ENCODE data around the gene ZNF100. TPM values are rescaled to one million over a fixed set of nuclear protein-coding genes. Genes with fewer than 3 reads are reported as not detected.
"Not testable (repeated sequence)": the region's sequence is repeated elsewhere in the genome, so short reads cannot be mapped to it uniquely, and the experiment has no call there.

Gene ZNF100
- total RNA-seq, 1 experiment from 2014 or later = 8.5 TPM

- H3K9me3 ChIP-seq (ENCODE audit: control insufficient read depth in 1 of 2, insufficient read depth in 1 of 2, low read depth in 1 of 2, low read length in 2 of 2) = peaks cover 17 to 25% of the 10 kb centered on the region in 2 experiments; a peak in 2 of 4 replicates
- H3K4me3 ChIP-seq (replicated peaks in 1 of 2; ENCODE audit: low read depth in 1 of 2, low read length in 2 of 2) = no peak overlapping the region
- no peak overlapping the region for H3K9ac ChIP-seq (ENCODE audit: low read length)
- POLR2A ChIA-PET = no interaction called here
- ATAC-seq = no peak
- no peaks in the 10 kb centered on the region for H3K9me2 ChIP-seq (ENCODE audit: insufficient read depth)
- no peak overlapping the region for H3K27ac ChIP-seq (ENCODE audit: low read depth, low read length)
- DNase-seq (ENCODE audit: low read depth, low spot score) = no peak
- no peak overlapping the region for H2AFZ ChIP-seq (ENCODE audit: low read depth, low read length, poor library complexity, severe bottlenecking)
- intact Hi-C loops (cut with micrococcal nuclease) = no loop called here
- no peaks in the 10 kb centered on the region for H3K27me3 ChIP-seq (ENCODE audit: insufficient read depth, low read length)
- TF ChIP-seq RAD21 (IDR thresholded peaks at IDR 0.05; ENCODE audit: low read depth) (no peak), SP1 (IDR thresholded peaks at IDR 0.05; ENCODE audit: low read depth) (no peak), CBX3 (IDR thresholded peaks at IDR 0.05; ENCODE audit: low read depth) (no peak)
- RAD21 ChIA-PET (ENCODE audit: low non-redundant PET in 1 of 2, low total read pairs in 2 of 2, uncharacterized antibody in 2 of 2, unreplicated experiment in 2 of 2) = no interaction called here
- CTCF ChIA-PET = no interaction called here
- no peaks in the 10 kb centered on the region for H4K20me1 ChIP-seq (ENCODE audit: insufficient read depth)
- no TSS peak for BruUV-seq (replicated peaks)
- H3K79me2 ChIP-seq (ENCODE audit: insufficient read depth, low read length) = no peaks in the 10 kb centered on the region
- no peaks in the 10 kb centered on the region for H3K4me1 ChIP-seq (ENCODE audit: control insufficient read depth in 1 of 2, insufficient read depth in 2 of 2, low read length in 2 of 2)
- no peaks in the 10 kb centered on the region for H3K36me3 ChIP-seq (ENCODE audit: control insufficient read depth in 1 of 2, insufficient read depth in 2 of 2, low read length in 2 of 2)
- H3K4me2 ChIP-seq (ENCODE audit: low read length) = no peak overlapping the region
Observed at GRCh38 chr19:21812448-21812847, 45.1 kb upstream of the ZNF100 start.

DNA sequence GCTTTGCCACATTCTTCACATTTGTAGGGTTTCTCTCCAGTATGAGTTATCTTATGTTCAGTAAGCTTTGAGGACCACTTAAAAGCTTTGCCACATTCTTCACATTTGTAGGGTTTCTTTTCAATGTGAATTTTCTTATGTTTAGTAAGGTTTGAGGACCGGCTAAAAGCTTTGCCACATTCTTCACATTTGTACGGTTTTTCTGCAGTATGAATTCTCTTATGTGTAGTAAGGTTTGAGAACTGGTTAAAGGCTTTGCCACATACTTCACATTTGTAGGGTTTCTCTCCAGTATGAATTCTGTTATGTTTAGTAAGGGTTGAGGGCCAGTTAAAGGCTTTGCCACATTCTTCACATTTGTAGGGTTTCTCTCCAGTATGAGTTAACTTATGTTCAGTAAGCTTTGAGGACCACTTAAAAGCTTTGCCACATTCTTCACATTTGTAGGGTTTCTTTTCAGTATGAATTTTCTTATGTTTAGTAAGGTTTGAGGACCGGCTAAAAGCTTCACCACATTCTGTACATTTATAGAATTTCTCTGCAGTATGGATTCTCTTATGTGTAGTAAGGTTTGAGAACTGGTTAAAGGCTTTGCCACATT lies 41.1 kb upstream of the ZNF100 start:
- RAD21 ChIA-PET (ENCODE audit: low non-redundant PET in 1 of 2, low total read pairs in 2 of 2, uncharacterized antibody in 2 of 2, unreplicated experiment in 2 of 2); H3K4me1 ChIP-seq (ENCODE audit: control insufficient read depth in 1 of 2, insufficient read depth in 2 of 2, low read length in 2 of 2); H3K4me2 ChIP-seq (ENCODE audit: low read length); intact Hi-C loops (cut with micrococcal nuclease); H3K9me2 ChIP-seq (ENCODE audit: insufficient read depth); H4K20me1 ChIP-seq (ENCODE audit: insufficient read depth); CTCF ChIA-PET; H3K79me2 ChIP-seq (ENCODE audit: insufficient read depth, low read length); H2AFZ ChIP-seq (ENCODE audit: low read depth, low read length, poor library complexity, severe bottlenecking); BruUV-seq (replicated peaks); DNase-seq (ENCODE audit: low read depth, low spot score); H3K27me3 ChIP-seq (ENCODE audit: insufficient read depth, low read length); H3K9ac ChIP-seq (ENCODE audit: low read length); H3K27ac ChIP-seq (ENCODE audit: low read depth, low read length); ATAC-seq; POLR2A ChIA-PET; H3K4me3 ChIP-seq (replicated peaks in 1 of 2; ENCODE audit: low read depth in 1 of 2, low read length in 2 of 2); H3K36me3 ChIP-seq (ENCODE audit: control insufficient read depth in 1 of 2, insufficient read depth in 2 of 2, low read length in 2 of 2): not testable (repeated sequence)
- peak; percentile 46; the same call in 1 of the 2 replicates for TF ChIP-seq ZNF274 (IDR thresholded peaks at IDR 0.05; ENCODE audit: low read depth, low read length)
- H3K9me3 ChIP-seq (ENCODE audit: control insufficient read depth in 1 of 2, insufficient read depth in 1 of 2, low read depth in 1 of 2, low read length in 2 of 2) = peaks cover 20 to 23% of the 10 kb centered on the region in 2 experiments; a peak in 3 of 4 replicates

Data from HCT116 (cell line).